Loucy (cell line): ENCODE measurements around the gene PRKCE.
"Not testable (repeated sequence)": the region's sequence is repeated elsewhere in the genome, so short reads cannot be mapped to it uniquely, and the experiment has no call there.

Source experiments
- H2AFZ ChIP-seq: fragments of 200-600 bp; sonication (generic); 2 replicates; pipeline ENCODE4 v1.6.0; 2016; ENCODE audit warnings: antibody characterized with exemption, mild to moderate bottlenecking, low read length, moderate library complexity
- H3F3A ChIP-seq: fragments of 200-600 bp; 2 replicates; pipeline ENCODE4 v1.6.0; 2016; ENCODE audit warnings: antibody characterized with exemption, low read depth, mild to moderate bottlenecking
- H3K27me3 ChIP-seq: fragments of 200-600 bp; sonication (generic); 2 replicates; pipeline ENCODE4 v1.6.1; 2014; ENCODE audit warnings: low read length, mild to moderate bottlenecking; ENCODE audit not compliant: insufficient read depth, poor library complexity, severe bottlenecking
- H3K36me3 ChIP-seq: fragments of 200-600 bp; sonication (generic); 2 replicates; pipeline ENCODE4 v1.6.1; 2016; ENCODE audit warnings: low read length; ENCODE audit not compliant: insufficient read depth
- H3K4me1 ChIP-seq: fragments of 200-600 bp; sonication (generic); 2 replicates; pipeline ENCODE4 v1.5.1; 2014; ENCODE audit warnings: low read length, mild to moderate bottlenecking; ENCODE audit not compliant: insufficient read depth, poor library complexity, severe bottlenecking
- H3K4me2 ChIP-seq: fragments of 200-600 bp; sonication (generic); 2 replicates; pipeline ENCODE4 v1.6.0; 2014; ENCODE audit warnings: antibody characterized with exemption, low read length, low read depth, mild to moderate bottlenecking; ENCODE audit not compliant: poor library complexity, severe bottlenecking
- H3K4me3 ChIP-seq: fragments of 200-600 bp; sonication (generic); 2 replicates; pipeline ENCODE4 v1.5.1; 2014; ENCODE audit warnings: low read length, mild to moderate bottlenecking, mixed read lengths; ENCODE audit not compliant: poor library complexity, severe bottlenecking
- H3K79me2 ChIP-seq: fragments of 200-600 bp; sonication (generic); 2 replicates; pipeline ENCODE4 v1.6.1; 2014; ENCODE audit warnings: low read length; ENCODE audit not compliant: insufficient read depth
- H3K9ac ChIP-seq: fragments of 200-600 bp; sonication (generic); 2 replicates; pipeline ENCODE4 v1.6.0; 2014; ENCODE audit warnings: mild to moderate bottlenecking, low read depth, low read length, moderate library complexity; ENCODE audit not compliant: poor library complexity, severe bottlenecking
- H3K9me2 ChIP-seq: fragments of 200-600 bp; sonication (generic); replicated peaks from 2 replicates; pipeline ENCODE4 v1.6.1; 2016; ENCODE audit warnings: low read depth, low read length, mixed read lengths
- H3K9me3 ChIP-seq: fragments of 200-600 bp; sonication (generic); 2 replicates; pipeline ENCODE4 v1.6.1; 2014; ENCODE audit warnings: mild to moderate bottlenecking, antibody characterized with exemption, low read length, low read depth; ENCODE audit not compliant: insufficient read depth
- H4K20me1 ChIP-seq: fragments of 200-600 bp; sonication (generic); 2 replicates; pipeline ENCODE4 v1.6.0; 2014; ENCODE audit warnings: antibody characterized with exemption, low read length, mild to moderate bottlenecking; ENCODE audit not compliant: insufficient read depth, poor library complexity, severe bottlenecking
- CTCF ChIP-seq: fragments of 200-600 bp; sonication (generic); conservative IDR thresholded peaks from 2 replicates; pipeline ENCODE4 v1.5.1; 2014; ENCODE audit warnings: mild to moderate bottlenecking, antibody characterized with exemption, low read length
- EZH2phosphoT487 ChIP-seq: fragments of 200-600 bp; IDR thresholded peaks from 2 replicates; pipeline ENCODE4 v1.6.1; 2018; ENCODE audit warnings: antibody characterized with exemption, mild to moderate bottlenecking, moderate library complexity, borderline replicate concordance

Gene PRKCE

GRCh38 chr2:45889053-45889452, 237.6 kb downstream of the PRKCE start:
- no peaks in the 10 kb centered on the region for H4K20me1 ChIP-seq
- H3K79me2 ChIP-seq, result peaks cover 42% of the 10 kb centered on the region
- H3K9ac ChIP-seq, result no peak overlapping the region
- H3K4me1 ChIP-seq, result peaks cover 90% of the 10 kb centered on the region
- no peaks in the 10 kb centered on the region for H3K27me3 ChIP-seq
- H3F3A ChIP-seq, result peaks cover 13% of the 10 kb centered on the region
- TF ChIP-seq EZH2phosphoT487 (no peak), CTCF (peak; percentile 41; the same call in 1 of the 2 replicates)
- H3K4me2 ChIP-seq, result peak overlapping the region; percentile 24
- H3K36me3 ChIP-seq, result no peaks in the 10 kb centered on the region
- no peaks in the 10 kb centered on the region for H3K9me2 ChIP-seq
- no peak overlapping the region for H3K4me3 ChIP-seq
- no peak overlapping the region for H2AFZ ChIP-seq
- no peaks in the 10 kb centered on the region for H3K9me3 ChIP-seq

DNA sequence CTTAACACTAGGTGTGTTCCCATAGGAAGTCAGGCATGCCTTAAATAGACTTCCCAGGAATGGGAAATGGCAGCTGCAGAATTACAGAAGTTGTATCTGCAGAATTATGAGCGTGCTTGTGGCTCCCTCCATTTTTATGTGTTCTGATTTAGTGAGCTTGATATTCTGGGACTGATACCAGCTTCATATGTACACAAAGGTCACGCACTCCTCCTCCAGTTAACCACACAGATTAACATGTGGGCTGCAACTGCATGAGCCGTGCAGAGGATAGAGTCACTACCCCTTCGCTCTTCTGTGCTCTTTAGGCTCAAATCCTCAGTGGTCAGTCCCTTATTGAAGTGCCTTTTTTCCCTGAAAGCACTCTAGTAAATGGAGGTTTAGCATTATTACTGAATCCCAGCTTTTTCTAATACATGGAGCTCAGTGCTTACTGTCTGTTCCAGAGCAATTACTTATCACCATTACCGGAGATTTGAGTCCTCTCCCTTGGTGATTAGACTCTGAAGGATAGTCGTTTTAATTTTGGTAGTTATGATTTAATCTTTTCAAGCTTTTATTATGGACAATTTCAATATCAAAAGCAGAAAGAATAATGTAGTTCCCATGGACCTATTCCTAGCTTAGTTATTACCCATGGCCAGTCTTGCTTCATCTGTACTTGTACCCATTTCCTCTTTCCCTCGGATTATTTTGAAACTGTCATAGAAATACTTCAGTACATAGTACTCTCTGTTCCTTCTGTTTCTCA, 238.3 kb downstream of the PRKCE start:
- H3K9me2 ChIP-seq, result no peaks in the 10 kb centered on the region
- TF ChIP-seq EZH2phosphoT487, result no peak
- no peak for TF ChIP-seq CTCF
- no peak overlapping the region for H3K9ac ChIP-seq
- no peaks in the 10 kb centered on the region for H3K9me3 ChIP-seq
- no peak overlapping the region for H2AFZ ChIP-seq
- peaks cover 38% of the 10 kb centered on the region for H3K79me2 ChIP-seq
- H3K4me2 ChIP-seq, result no peak overlapping the region
- peaks cover 89% of the 10 kb centered on the region for H3K4me1 ChIP-seq
- no peaks in the 10 kb centered on the region for H3K36me3 ChIP-seq
- H3F3A ChIP-seq, result peaks cover 13% of the 10 kb centered on the region
- H3K4me3 ChIP-seq, result no peak overlapping the region
- H4K20me1 ChIP-seq, result no peaks in the 10 kb centered on the region
- H3K27me3 ChIP-seq, result no peaks in the 10 kb centered on the region

DNA sequence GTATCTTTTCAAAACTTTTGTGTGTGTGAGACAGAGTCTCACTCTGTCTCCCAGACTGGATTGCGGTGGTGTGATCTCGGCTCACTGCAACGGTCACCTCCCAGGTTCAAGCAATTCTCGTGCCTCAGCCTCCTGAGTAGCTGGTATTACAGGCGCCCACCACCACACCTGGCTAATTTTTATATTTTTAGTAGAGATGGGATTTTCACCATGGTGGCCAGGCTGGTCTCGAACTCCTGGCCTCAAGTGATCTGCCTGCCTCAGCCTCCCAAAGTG, 238.8 kb downstream of the PRKCE start:
- H2AFZ ChIP-seq, H3K36me3 ChIP-seq, H4K20me1 ChIP-seq, H3K4me2 ChIP-seq, H3K9me3 ChIP-seq, H3K9me2 ChIP-seq, H3K4me3 ChIP-seq, H3K9ac ChIP-seq, H3K27me3 ChIP-seq: not testable (repeated sequence)
- Histone ChIP-seq H3K4me1 (peaks cover 85% of the 10 kb centered on the region), H3F3A (peaks cover 13% of the 10 kb centered on the region), H3K79me2 (peaks cover 43% of the 10 kb centered on the region)

GRCh38 chr2:45890819-45891218, 239.3 kb downstream of the PRKCE start:
- Histone ChIP-seq H3K9ac (peak overlapping the region; percentile 43), H3K79me2 (peaks cover 48% of the 10 kb centered on the region), H3K4me1 (peaks cover 81% of the 10 kb centered on the region), H3K9me3 (no peaks in the 10 kb centered on the region), H3K36me3 (no peaks in the 10 kb centered on the region), H3F3A (peaks cover 10% of the 10 kb centered on the region), H3K9me2 (no peaks in the 10 kb centered on the region), H4K20me1 (no peaks in the 10 kb centered on the region), H3K27me3 (no peaks in the 10 kb centered on the region), H2AFZ (no peak overlapping the region), H3K4me3 (peak overlapping the region; percentile 16), H3K4me2 (peak overlapping the region; percentile 44)
- no peak for TF ChIP-seq CTCF
- no peak for TF ChIP-seq EZH2phosphoT487
